SK-N-SH (cell line): ENCODE data around the gene CNTNAP2.

Source experiments
- EP300 ChIP-seq, 2 experiments: IDR thresholded peaks; 2 replicates each; pipeline versions ENCODE4 v1.4.0 to v1.6.1; 2012; ENCODE audit warnings: borderline replicate concordance in 1 of 2, low read depth in 1 of 2, low read length in 1 of 2
- JUND ChIP-seq: IDR thresholded peaks from 2 replicates; pipeline ENCODE4 v1.4.0; 2012
- MEF2A ChIP-seq: IDR thresholded peaks from 2 replicates; pipeline ENCODE4 v1.4.0; 2012; ENCODE audit warnings: low read depth, borderline replicate concordance
- POLR2AphosphoS5 ChIP-seq: IDR thresholded peaks from 2 replicates; pipeline ENCODE4 v1.6.1; 2012; ENCODE audit warnings: low read depth, low read length
- RFX5 ChIP-seq: IDR thresholded peaks from 2 replicates; pipeline ENCODE4 v1.6.1; 2012; ENCODE audit warnings: mild to moderate bottlenecking, improper control_type of control experiment, low read length
- TCF12 ChIP-seq: IDR thresholded peaks from 2 replicates; pipeline ENCODE4 v1.4.0; 2012
- TF ChIP-seq, protein P1 (sequence below): fragments of 200-600 bp; sonication (generic); IDR thresholded peaks from 2 replicates; pipeline ENCODE4 v1.6.1; 2017; ENCODE audit warnings: antibody characterized with exemption, mild to moderate bottlenecking, moderate library complexity

GRCh38 chr7:147636553-147636952 is 1520.0 kb downstream of the CNTNAP2 start:
- TF ChIP-seq, protein P1, sequence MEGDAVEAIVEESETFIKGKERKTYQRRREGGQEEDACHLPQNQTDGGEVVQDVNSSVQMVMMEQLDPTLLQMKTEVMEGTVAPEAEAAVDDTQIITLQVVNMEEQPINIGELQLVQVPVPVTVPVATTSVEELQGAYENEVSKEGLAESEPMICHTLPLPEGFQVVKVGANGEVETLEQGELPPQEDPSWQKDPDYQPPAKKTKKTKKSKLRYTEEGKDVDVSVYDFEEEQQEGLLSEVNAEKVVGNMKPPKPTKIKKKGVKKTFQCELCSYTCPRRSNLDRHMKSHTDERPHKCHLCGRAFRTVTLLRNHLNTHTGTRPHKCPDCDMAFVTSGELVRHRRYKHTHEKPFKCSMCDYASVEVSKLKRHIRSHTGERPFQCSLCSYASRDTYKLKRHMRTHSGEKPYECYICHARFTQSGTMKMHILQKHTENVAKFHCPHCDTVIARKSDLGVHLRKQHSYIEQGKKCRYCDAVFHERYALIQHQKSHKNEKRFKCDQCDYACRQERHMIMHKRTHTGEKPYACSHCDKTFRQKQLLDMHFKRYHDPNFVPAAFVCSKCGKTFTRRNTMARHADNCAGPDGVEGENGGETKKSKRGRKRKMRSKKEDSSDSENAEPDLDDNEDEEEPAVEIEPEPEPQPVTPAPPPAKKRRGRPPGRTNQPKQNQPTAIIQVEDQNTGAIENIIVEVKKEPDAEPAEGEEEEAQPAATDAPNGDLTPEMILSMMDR: no peak
- TF ChIP-seq EP300 (IDR thresholded peaks at IDR 0.05; ENCODE audit: borderline replicate concordance in 1 of 2, low read depth in 1 of 2, low read length in 1 of 2) (no peak), MEF2A (no peak), JUND (no peak), POLR2AphosphoS5 (no peak), RFX5 (no peak), TCF12 (no peak)
